ENCODE data around the gene RFC4.

Gene RFC4

DNA sequence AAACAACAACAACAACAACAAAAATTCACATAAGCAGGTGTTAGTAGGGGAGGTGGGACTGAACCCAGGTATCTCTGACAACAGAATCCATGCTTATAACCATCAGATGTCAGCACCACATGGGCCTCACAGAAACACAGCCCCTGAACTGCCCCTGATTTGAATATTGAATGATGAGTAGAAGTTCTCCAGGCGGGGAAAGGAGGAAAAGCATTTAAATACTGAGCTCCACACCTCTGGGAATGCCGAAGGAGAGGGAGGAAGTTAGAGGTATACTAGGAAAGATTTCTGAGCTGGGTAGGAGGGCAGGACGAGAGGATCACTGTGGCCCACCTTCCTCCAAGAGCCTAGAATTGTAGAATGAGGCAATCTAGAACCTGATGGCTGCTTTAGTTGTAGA is 54.8 kb downstream of the RFC4 start:
- no peak for DNase-seq
- Histone ChIP-seq H3K27me3 (peaks cover 5% of the 10 kb centered on the region), H3K4me1 (no peaks in the 10 kb centered on the region), H3K9me3 (no peaks in the 10 kb centered on the region), H3K4me3 (ENCODE audit: low read depth, low read length) (no peak overlapping the region), H3K36me3 (no peaks in the 10 kb centered on the region)
- TF ChIP-seq CTCF (IDR thresholded peaks at IDR 0.05; ENCODE audit: low read depth, low read length): no peak

DNA sequence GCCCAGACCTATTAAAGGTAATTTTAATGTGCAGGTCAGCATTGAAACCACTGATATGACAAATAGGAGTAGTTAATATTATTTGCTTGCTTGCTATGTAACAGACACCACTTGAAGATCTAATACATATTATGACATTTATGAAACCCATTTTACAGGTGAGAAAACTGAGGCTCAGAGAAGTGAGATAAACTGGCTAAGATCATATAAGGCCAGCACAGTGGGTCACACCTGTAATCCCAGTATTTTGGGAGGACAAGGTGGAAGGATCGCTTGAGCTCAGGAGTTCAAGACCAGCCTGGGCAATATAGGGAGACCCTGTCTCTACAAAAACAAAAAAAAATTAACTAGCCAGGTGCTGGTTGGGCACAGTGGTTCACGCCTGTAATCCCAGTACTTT is 56.0 kb downstream of the RFC4 start:
- H3K4me1 ChIP-seq: no peaks in the 10 kb centered on the region
- H3K36me3 ChIP-seq: no peaks in the 10 kb centered on the region
- H3K27me3 ChIP-seq: peaks cover 5% of the 10 kb centered on the region
- no peak for TF ChIP-seq CTCF (IDR thresholded peaks at IDR 0.05; ENCODE audit: low read depth, low read length)
- no peak overlapping the region for H3K4me3 ChIP-seq (ENCODE audit: low read depth, low read length)
- DNase-seq: no peak
- no peaks in the 10 kb centered on the region for H3K9me3 ChIP-seq

- no peak for DNase-seq
- H3K4me1 ChIP-seq: no peaks in the 10 kb centered on the region
These were observed 60.3 kb downstream of the RFC4 start for GRCh38 chr3:186746008-186746407.

DNA sequence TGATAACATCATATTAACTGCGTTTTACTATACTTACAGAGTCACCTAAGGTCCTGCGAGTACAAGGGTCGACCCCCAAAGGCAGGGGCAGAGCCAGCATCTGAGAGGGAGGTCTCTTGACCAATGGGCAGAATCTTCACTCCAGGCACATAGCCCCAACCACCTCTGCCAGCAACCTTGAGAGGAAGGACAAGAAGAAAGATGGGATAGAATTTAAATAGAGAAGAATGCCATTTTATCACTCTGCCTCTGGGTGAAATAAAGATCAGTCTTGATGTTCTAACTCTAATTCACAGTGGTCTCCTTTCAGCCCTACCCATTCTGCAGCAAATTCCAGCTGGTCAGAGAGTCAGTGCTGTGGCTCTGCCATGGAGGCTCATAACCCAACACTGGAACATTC is 62.6 kb downstream of the RFC4 start:
- no peaks in the 10 kb centered on the region for H3K9me3 ChIP-seq
- no peak for DNase-seq
- H3K36me3 ChIP-seq: no peaks in the 10 kb centered on the region
- peaks cover 22% of the 10 kb centered on the region for H3K27me3 ChIP-seq
- H3K4me1 ChIP-seq: no peaks in the 10 kb centered on the region
- no peak for TF ChIP-seq CTCF (IDR thresholded peaks at IDR 0.05; ENCODE audit: low read depth, low read length)
- H3K4me3 ChIP-seq (ENCODE audit: low read depth, low read length): no peak overlapping the region

More at GRCh38 chr3:186746008-186746407, 60.3 kb downstream of the RFC4 start:
- Histone ChIP-seq H3K9me3 (no peaks in the 10 kb centered on the region), H3K4me3 (ENCODE audit: low read depth, low read length) (no peak overlapping the region), H3K36me3 (no peaks in the 10 kb centered on the region), H3K27me3 (peaks cover 18% of the 10 kb centered on the region)
- no peak for TF ChIP-seq CTCF (IDR thresholded peaks at IDR 0.05; ENCODE audit: low read depth, low read length)

GRCh38 chr3:186742618-186743380 is 63.5 kb downstream of the RFC4 start:
- Histone ChIP-seq H3K27me3 (peaks cover 22% of the 10 kb centered on the region), H3K4me3 (ENCODE audit: low read depth, low read length) (no peak overlapping the region)

More at GRCh38 chr3:186742618-186743380, 63.5 kb downstream of the RFC4 start:
- no peaks in the 10 kb centered on the region for H3K9me3 ChIP-seq
- no peak for DNase-seq
- no peaks in the 10 kb centered on the region for H3K4me1 ChIP-seq
- no peaks in the 10 kb centered on the region for H3K36me3 ChIP-seq
- no peak for TF ChIP-seq CTCF (IDR thresholded peaks at IDR 0.05; ENCODE audit: low read depth, low read length)

Data from BE2C (cell line).